ENCODE results near the gene KDM7A. TPM values are rescaled to one million over a fixed set of nuclear protein-coding genes. Genes with fewer than 3 reads are reported as not detected.

The KDM7A gene
- total and polyA plus RNA-seq, 12 donors = 2.7 to 16.4 (median 11.8) TPM

GRCh38 chr7:140179339-140179738 lies 2.6 kb upstream of the KDM7A start:
- intact Hi-C loops (cut with DNase I) = loop anchor here in 8 of 10 donors (5.0 to 10.0 kb wide), 6 partner anchors 53 to 148 kb away; no protein-coding TSS in a partner anchor
- Histone ChIP-seq H3K4me1 (peaks cover 0 to 23% (median 15%) of the 10 kb centered on the region in 9 donors), H3K27me3 (peaks cover 0 to 38% (median 0%) of the 10 kb centered on the region in 7 donors), H3K36me3 (no peaks in the 10 kb centered on the region), H3K4me3 (no peak overlapping the region), H3K27ac (no peak overlapping the region), H3K9me3 (peaks cover 0 to 6% (median 0%) of the 10 kb centered on the region in 11 donors)
- TF ChIP-seq CTCF (IDR thresholded peaks at IDR 0.05) = no peak
- WGBS, 2 donors = 89 to 91% methylated on average over 5 of the region's 5 CpGs
- DNase-seq = no peak
- no peak for ATAC-seq

GRCh38 chr7:140176122-140176701 lies 571 bp downstream of the KDM7A start:
- intact Hi-C loops (cut with DNase I) = loop anchor here in 8 of 10 donors (5.0 to 10.0 kb wide), 6 partner anchors 56 to 151 kb away; no protein-coding TSS in a partner anchor
- 0 to 1% methylated on average over 41 to 88 of the region's 95 CpGs for WGBS, 2 donors
- Histone ChIP-seq H3K4me3 (peak overlapping the region; percentile 61 to 98 (median 92)), H3K36me3 (no peaks in the 10 kb centered on the region), H3K27ac (peak overlapping the region; percentile 94 to 100 (median 99)), H3K4me1 (peaks cover 0 to 43% (median 26%) of the 10 kb centered on the region in 9 donors), H3K27me3 (peaks cover 0 to 10% (median 0%) of the 10 kb centered on the region in 7 donors), H3K9me3 (peaks cover 0 to 6% (median 0%) of the 10 kb centered on the region in 11 donors)
- ATAC-seq = no peak
- DNase-seq = peak in 1 of 2 donors; percentile 35
- TF ChIP-seq CTCF (IDR thresholded peaks at IDR 0.05) = no peak

GRCh38 chr7:140175221-140176121 lies 1.3 kb downstream of the KDM7A start:
- Histone ChIP-seq H3K9me3 (peaks cover 0 to 6% (median 0%) of the 10 kb centered on the region in 11 donors), H3K4me3 (peak overlapping the region; percentile 61 to 98 (median 92)), H3K4me1 (peaks cover 0 to 50% (median 29%) of the 10 kb centered on the region in 9 donors), H3K27me3 (peaks cover 0 to 3% (median 0%) of the 10 kb centered on the region in 7 donors), H3K36me3 (no peaks in the 10 kb centered on the region), H3K27ac (peak overlapping the region; percentile 94 to 100 (median 99))
- intact Hi-C loops (cut with DNase I) = loop anchor here in 8 of 10 donors (1.0 to 10.0 kb wide), 9 partner anchors 57 to 152 kb away; no protein-coding TSS in a partner anchor
- WGBS, 2 donors = 0% methylated on average over 72 of the region's 72 CpGs
- DNase-seq (peak; percentile 88 to 92), ATAC-seq (peak; percentile 57 to 89 (median 86))
- peak; percentile 64 to 88 (median 72) for TF ChIP-seq CTCF (IDR thresholded peaks at IDR 0.05)

- intact Hi-C loops (cut with DNase I) = loop anchor here in 5 of 10 donors (2.0 to 10.0 kb wide), 4 partner anchors 129 to 153 kb away; no protein-coding TSS in a partner anchor
- H3K4me3 ChIP-seq = peak overlapping the region in 2 of 10 donors; percentile 93 to 96
- TF ChIP-seq CTCF (IDR thresholded peaks at IDR 0.05) = no peak
- peak overlapping the region in 6 of 10 donors; percentile 94 to 100 (median 100) for H3K27ac ChIP-seq
- 86 to 88% methylated on average over 2 of the region's 2 CpGs for WGBS, 2 donors
- H3K27me3 ChIP-seq = no peaks in the 10 kb centered on the region
- no peaks in the 10 kb centered on the region for H3K36me3 ChIP-seq
- H3K9me3 ChIP-seq = peaks cover 0 to 2% (median 0%) of the 10 kb centered on the region in 11 donors
- ATAC-seq (no peak), DNase-seq (no peak)
- peaks cover 0 to 60% (median 36%) of the 10 kb centered on the region in 9 donors for H3K4me1 ChIP-seq
Observed at GRCh38 chr7:140174217-140174616, 2.6 kb downstream of the KDM7A start.

All from heart right ventricle (tissue), 16 donors.